Measurements from ENCODE around the gene OR6C74. TPM values are rescaled to one million over a fixed set of nuclear protein-coding genes. Genes with fewer than 3 reads are reported as not detected.

OR6C74 gene
- total RNA-seq, 3 donors from 2014 or later: not detected

GRCh38 chr12:55253281-55253680 is 8.9 kb downstream of the OR6C74 start:
- DNase-seq: no peak
- H3K4me3 ChIP-seq: no peak overlapping the region

DNA sequence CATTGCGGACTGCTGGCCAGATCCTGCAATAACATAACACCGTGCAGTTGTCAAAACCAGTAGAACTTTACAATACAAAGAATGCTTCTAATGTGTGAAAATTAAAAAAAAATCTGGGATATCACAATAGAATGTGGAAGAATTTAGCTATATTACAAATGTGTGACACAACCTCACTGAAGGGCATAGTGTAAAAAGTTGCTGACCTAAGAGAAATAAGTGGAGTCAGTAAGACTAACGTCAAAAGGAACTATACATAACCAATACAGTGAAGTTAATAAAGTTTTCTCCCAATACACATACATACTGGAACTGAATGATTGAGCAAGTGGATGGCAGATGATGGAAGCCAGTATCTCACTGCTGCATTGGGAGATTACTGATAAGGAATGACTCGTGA is 12.4 kb downstream of the OR6C74 start:
- intact Hi-C loops (cut with DNase I, micrococcal nuclease): no loop called here
- no peak overlapping the region for H3K4me3 ChIP-seq

More at GRCh38 chr12:55253281-55253680, 8.9 kb downstream of the OR6C74 start:
- H3K36me3 ChIP-seq (ENCODE audit: low read depth): no peaks in the 10 kb centered on the region
- TF ChIP-seq, protein P1, sequence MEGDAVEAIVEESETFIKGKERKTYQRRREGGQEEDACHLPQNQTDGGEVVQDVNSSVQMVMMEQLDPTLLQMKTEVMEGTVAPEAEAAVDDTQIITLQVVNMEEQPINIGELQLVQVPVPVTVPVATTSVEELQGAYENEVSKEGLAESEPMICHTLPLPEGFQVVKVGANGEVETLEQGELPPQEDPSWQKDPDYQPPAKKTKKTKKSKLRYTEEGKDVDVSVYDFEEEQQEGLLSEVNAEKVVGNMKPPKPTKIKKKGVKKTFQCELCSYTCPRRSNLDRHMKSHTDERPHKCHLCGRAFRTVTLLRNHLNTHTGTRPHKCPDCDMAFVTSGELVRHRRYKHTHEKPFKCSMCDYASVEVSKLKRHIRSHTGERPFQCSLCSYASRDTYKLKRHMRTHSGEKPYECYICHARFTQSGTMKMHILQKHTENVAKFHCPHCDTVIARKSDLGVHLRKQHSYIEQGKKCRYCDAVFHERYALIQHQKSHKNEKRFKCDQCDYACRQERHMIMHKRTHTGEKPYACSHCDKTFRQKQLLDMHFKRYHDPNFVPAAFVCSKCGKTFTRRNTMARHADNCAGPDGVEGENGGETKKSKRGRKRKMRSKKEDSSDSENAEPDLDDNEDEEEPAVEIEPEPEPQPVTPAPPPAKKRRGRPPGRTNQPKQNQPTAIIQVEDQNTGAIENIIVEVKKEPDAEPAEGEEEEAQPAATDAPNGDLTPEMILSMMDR (IDR thresholded peaks at IDR 0.05): no peak
- intact Hi-C loops (cut with DNase I, micrococcal nuclease): no loop called here
- ATAC-seq: no peak
- no peaks in the 10 kb centered on the region for H3K9me3 ChIP-seq
- H3K4me1 ChIP-seq (ENCODE audit: low read depth): no peaks in the 10 kb centered on the region

DNA sequence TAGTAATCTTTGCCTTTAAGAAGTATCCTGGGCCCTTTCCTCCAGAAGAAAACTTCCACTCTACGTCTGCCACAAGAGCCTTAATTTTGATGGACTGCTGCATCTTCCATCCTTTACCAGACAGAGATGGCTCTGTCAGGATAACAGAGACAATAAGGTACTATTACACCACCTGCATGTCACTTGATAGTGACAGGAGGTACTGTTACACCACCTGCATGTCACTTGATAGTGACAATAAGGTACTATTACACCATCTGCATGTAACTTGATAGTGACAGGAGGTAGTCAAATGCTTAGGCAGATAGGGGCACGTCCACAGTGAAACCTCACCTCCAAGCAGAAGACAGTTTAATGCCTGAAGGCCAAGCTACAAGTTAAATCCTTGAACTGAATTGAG is 13.9 kb downstream of the OR6C74 start:
- no peaks in the 10 kb centered on the region for H3K36me3 ChIP-seq (ENCODE audit: low read depth)
- DNase-seq: no peak
- no peak overlapping the region for H3K4me3 ChIP-seq
- ATAC-seq: no peak
- H3K4me1 ChIP-seq (ENCODE audit: low read depth): no peaks in the 10 kb centered on the region
- intact Hi-C loops (cut with DNase I, micrococcal nuclease): no loop called here
- H3K9me3 ChIP-seq: no peaks in the 10 kb centered on the region
- TF ChIP-seq, protein P1 (IDR thresholded peaks at IDR 0.05): no peak

More for the DNA sequence above, 12.4 kb downstream of the OR6C74 start:
- ATAC-seq (no peak), DNase-seq (no peak)
- TF ChIP-seq, protein P1 (IDR thresholded peaks at IDR 0.05): no peak
- Histone ChIP-seq H3K4me1 (ENCODE audit: low read depth) (no peaks in the 10 kb centered on the region), H3K36me3 (ENCODE audit: low read depth) (no peaks in the 10 kb centered on the region), H3K9me3 (no peaks in the 10 kb centered on the region)

DNA sequence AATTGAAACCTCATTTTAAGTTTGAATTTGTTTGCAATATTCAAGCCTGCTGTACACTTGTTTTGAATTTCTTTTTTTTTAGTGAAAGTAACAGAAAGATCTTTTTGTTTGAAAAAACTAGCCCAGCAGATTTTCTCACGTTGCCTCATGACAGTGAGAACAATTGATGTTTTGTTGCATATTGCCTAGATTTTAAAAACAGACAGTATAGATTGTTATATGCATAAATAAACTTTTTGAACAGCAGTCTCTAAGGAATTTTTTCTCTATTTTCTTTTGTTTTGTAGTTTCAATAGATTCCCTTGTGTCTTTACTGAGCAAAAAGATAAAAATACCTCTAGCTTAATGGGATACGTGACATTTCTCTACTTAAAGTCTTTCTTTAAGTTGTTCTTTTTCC is 36.6 kb downstream of the OR6C74 start:
- intact Hi-C loops (cut with DNase I, micrococcal nuclease): no loop called here
- no peak for ATAC-seq
- no peaks in the 10 kb centered on the region for H3K36me3 ChIP-seq (ENCODE audit: low read depth)
- TF ChIP-seq, protein P1 (IDR thresholded peaks at IDR 0.05): no peak
- H3K4me3 ChIP-seq: no peak overlapping the region
- H3K9me3 ChIP-seq: no peaks in the 10 kb centered on the region
- H3K4me1 ChIP-seq (ENCODE audit: low read depth): no peaks in the 10 kb centered on the region
- no peak for DNase-seq

DNA sequence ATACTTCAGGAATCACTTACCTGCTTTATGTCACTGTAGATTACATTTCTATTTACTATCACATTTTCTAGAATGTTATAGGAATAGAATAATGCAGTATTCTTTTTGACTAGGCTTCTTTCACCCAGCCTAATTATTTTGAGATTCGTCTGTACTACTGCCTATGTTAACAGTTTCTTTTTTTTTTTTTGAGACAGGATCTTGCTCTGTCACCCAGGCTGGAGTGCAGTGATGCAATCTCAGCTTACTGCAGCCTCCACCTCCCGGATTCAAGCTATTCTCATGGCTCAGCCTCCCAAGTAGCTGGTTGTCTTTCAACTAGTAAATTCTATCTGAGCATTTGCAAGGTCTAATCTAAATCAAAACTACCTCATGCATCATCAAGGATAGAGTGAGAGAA is 45.6 kb downstream of the OR6C74 start:
- Histone ChIP-seq H3K4me3 (no peak overlapping the region), H3K36me3 (ENCODE audit: low read depth) (no peaks in the 10 kb centered on the region), H3K9me3 (no peaks in the 10 kb centered on the region), H3K4me1 (ENCODE audit: low read depth) (no peaks in the 10 kb centered on the region)
- no peak for DNase-seq
- intact Hi-C loops (cut with DNase I, micrococcal nuclease): no loop called here
- TF ChIP-seq, protein P1 (IDR thresholded peaks at IDR 0.05): no peak
- ATAC-seq: no peak

Other genes starting within 250 kb of the OR6C74 start
- gene NEUROD4, start 224.6 kb upstream of the OR6C74 start, total RNA-seq: not detected
- gene OR9K2, start 118.2 kb upstream of the OR6C74 start, total RNA-seq: not detected
- not detected for gene OR10A7, start 23.6 kb upstream of the OR6C74 start, total RNA-seq
- not detected for gene OR6C6, start 52.0 kb downstream of the OR6C74 start, total RNA-seq
- not detected for gene OR6C1, start 69.7 kb downstream of the OR6C74 start, total RNA-seq
- not detected for gene OR6C3, start 86.1 kb downstream of the OR6C74 start, total RNA-seq
- gene OR6C75, start 118.4 kb downstream of the OR6C74 start, total RNA-seq: not detected
- gene OR6C65, start 155.9 kb downstream of the OR6C74 start, total RNA-seq: not detected
- gene OR6C76, start 181.6 kb downstream of the OR6C74 start, total RNA-seq: not detected
- gene OR6C2, start 199.5 kb downstream of the OR6C74 start, total RNA-seq: not detected
- gene OR6C70, start 225.5 kb downstream of the OR6C74 start, total RNA-seq: not detected
- not detected for gene OR6C68, start 247.8 kb downstream of the OR6C74 start, total RNA-seq